PFSK-1 (cell line): ENCODE results near the gene PLAC1.

Source experiments
- FOXP2 ChIP-seq: optimal IDR thresholded peaks from 2 replicates; pipeline ENCODE3; 2011; ENCODE audit warnings: borderline replicate concordance, control low read depth, inconsistent platforms; ENCODE audit not compliant: insufficient read depth; ENCODE audit errors: extremely low read length, extremely low read depth
- POLR2AphosphoS5 ChIP-seq: IDR thresholded peaks from 2 replicates; pipeline ENCODE4 v1.6.1; 2012; ENCODE audit warnings: low read depth, mild to moderate bottlenecking, control low read depth, low read length, moderate library complexity
- TAF1 ChIP-seq: IDR thresholded peaks from 2 replicates; pipeline ENCODE4 v1.6.1; 2012; ENCODE audit warnings: low read length, control low read depth, borderline replicate concordance; ENCODE audit not compliant: insufficient read depth
- TF ChIP-seq, protein P1 (sequence below), 2 experiments: IDR thresholded peaks; 2 replicates each; pipeline versions ENCODE4 v1.6.1 to v1.8.0; 2011 to 2012; ENCODE audit warnings: low read depth in 2 of 2, low read length in 2 of 2, control low read depth in 1 of 2, inconsistent platforms in 1 of 2, mild to moderate bottlenecking in 1 of 2, moderate library complexity in 1 of 2; ENCODE audit not compliant: insufficient read depth in 1 of 2

DNA sequence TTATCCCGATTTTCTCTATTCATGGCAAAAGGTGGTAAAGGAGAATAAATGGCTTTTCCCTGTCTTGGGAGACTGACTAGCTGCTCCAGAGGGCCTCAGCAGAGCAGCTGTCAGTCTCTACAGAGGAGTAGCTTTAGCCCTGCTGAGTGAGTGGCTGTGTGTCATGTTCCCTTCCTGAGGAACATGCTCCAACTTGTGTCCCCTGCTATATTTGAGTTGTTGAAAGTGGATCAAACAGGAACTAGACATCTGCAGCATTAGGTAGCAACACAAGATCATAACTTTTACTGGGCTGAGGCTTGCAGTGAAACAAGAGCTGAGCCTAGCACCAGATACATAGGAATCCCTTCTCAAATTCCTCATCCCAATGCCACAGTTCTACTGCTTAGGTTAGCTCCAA lies 26.7 kb upstream of the PLAC1 start:
- TF ChIP-seq, protein P1, sequence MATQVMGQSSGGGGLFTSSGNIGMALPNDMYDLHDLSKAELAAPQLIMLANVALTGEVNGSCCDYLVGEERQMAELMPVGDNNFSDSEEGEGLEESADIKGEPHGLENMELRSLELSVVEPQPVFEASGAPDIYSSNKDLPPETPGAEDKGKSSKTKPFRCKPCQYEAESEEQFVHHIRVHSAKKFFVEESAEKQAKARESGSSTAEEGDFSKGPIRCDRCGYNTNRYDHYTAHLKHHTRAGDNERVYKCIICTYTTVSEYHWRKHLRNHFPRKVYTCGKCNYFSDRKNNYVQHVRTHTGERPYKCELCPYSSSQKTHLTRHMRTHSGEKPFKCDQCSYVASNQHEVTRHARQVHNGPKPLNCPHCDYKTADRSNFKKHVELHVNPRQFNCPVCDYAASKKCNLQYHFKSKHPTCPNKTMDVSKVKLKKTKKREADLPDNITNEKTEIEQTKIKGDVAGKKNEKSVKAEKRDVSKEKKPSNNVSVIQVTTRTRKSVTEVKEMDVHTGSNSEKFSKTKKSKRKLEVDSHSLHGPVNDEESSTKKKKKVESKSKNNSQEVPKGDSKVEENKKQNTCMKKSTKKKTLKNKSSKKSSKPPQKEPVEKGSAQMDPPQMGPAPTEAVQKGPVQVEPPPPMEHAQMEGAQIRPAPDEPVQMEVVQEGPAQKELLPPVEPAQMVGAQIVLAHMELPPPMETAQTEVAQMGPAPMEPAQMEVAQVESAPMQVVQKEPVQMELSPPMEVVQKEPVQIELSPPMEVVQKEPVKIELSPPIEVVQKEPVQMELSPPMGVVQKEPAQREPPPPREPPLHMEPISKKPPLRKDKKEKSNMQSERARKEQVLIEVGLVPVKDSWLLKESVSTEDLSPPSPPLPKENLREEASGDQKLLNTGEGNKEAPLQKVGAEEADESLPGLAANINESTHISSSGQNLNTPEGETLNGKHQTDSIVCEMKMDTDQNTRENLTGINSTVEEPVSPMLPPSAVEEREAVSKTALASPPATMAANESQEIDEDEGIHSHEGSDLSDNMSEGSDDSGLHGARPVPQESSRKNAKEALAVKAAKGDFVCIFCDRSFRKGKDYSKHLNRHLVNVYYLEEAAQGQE (IDR thresholded peaks at IDR 0.05; ENCODE audit: insufficient read depth in 1 of 2, low read depth in 2 of 2, low read length in 2 of 2), result no peak
- TF ChIP-seq TAF1 (no peak), POLR2AphosphoS5 (no peak), FOXP2 (no peak)
